Keratinocyte (primary cell): ENCODE results near the gene GRN.

ENCODE experiments used
- CTCF ChIP-seq, 3 experiments: IDR thresholded peaks in 1 of 3; conservative IDR thresholded peaks in 1 of 3; optimal IDR thresholded peaks in 1 of 3; 2 replicates in 2 of 3; 3 replicates in 1 of 3; pipeline versions ENCODE3 to v1.5.1; 2011; ENCODE audit warnings: low read length in 3 of 3, mild to moderate bottlenecking in 3 of 3, moderate library complexity in 2 of 3, control low read depth in 1 of 3, inconsistent platforms in 1 of 3; ENCODE audit not compliant: insufficient read depth in 2 of 3; ENCODE audit errors: extremely low read depth in 1 of 3
- EZH2 ChIP-seq: IDR thresholded peaks from one replicate; pipeline ENCODE4 v1.6.1; 2012; ENCODE audit warnings: inconsistent platforms, mild to moderate bottlenecking, low read length, moderate library complexity

GRCh38 chr17:44346064-44346844 lies 1.2 kb downstream of the GRN start:
- no peak for TF ChIP-seq CTCF (optimal IDR thresholded peaks at IDR 0.05 in 1 of 3, IDR thresholded peaks at IDR 0.05 in 1 of 3, conservative IDR thresholded peaks at IDR 0.05 in 1 of 3; ENCODE audit: extremely low read depth in 1 of 3, insufficient read depth in 2 of 3, low read length in 3 of 3)
- TF ChIP-seq EZH2 = no peak
